GM13977 (cell line): ENCODE measurements around the gene SBSN.

ENCODE experiments used
- DNase-seq: peaks from one replicate; pipeline ENCODE4 v3.0.0; 2012; ENCODE audit warnings: low spot score
- CTCF ChIP-seq: IDR thresholded peaks from 2 replicates; pipeline ENCODE4 v1.5.1; 2012; ENCODE audit warnings: mild to moderate bottlenecking, control low read depth; ENCODE audit not compliant: insufficient read depth; ENCODE audit errors: extremely low read depth, missing control alignments
- in situ Hi-C: fragments of 300-500 bp; cut with MboI; formaldehyde crosslinking; loops from one replicate; pipeline ENCODE4 v1.12.0; 2022; ENCODE audit warnings: low sequenced_read_pairs, low pct_unique_long_range_greater_than_20kb, mixed read lengths, inconsistent platforms; ENCODE audit not compliant: unreplicated experiment

The SBSN gene

DNA sequence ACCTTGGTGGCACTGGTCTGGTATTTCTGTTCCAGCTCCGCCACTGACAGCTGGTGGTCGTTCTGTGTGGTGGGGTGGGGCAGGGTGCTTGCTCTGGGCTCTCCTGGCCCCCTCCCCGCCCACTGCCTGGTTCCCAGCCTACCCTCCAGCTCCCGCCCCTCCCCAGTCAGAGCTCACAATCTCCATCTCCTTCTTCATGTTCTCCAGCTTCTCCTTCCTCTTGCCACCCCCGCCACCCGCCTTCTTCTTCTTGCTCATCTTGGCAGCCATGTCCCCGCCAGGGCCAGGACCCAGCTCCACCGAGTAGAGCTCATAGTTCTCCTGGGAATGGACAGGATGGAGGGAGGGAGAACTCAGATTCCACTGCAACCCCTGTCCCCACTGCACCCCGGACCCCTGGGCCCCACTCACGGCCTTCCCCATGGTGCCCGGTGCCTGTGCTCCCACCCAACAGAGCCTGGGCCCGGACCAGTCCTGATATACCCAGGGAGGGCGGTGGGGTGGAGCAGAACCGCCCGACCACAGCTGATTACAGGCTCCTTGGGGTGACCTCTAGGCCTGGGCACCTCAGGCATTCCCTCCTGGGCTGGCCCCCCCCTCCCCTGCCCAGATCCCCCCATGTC lies 35.2 kb upstream of the SBSN start, which contains the start of gene ATP4A:
TSS of gene ATP4A (minus strand) at position 452 of the 623 bp plus-strand sequence. CDS start at position 423, 29 bp downstream.
- no peak for TF ChIP-seq CTCF
- DNase-seq: no peak
- in situ Hi-C loops: no loop called here

DNA sequence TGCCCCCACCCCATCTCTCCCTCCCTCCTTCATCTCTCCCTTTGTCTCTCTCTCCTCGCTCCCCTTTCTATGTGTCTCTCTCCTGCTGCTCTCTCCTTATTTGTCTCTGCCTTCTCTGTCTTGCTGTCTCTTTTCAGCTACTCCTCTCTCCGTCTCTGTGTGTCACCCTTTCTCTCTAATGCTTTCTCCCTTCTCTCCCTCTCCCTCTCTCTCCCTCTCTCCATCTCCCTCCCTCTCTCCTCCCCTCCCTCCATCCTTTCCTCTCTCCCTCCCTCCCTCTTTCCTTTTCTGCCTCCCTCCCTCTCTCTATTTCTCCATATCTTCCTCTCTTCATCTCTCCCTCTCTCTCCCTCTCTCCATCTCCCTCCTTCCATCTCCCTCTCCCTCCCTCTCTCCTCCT lies 34.7 kb upstream of the SBSN start:
- no peak for TF ChIP-seq CTCF
- no peak for DNase-seq
- in situ Hi-C loops: no loop called here

- DNase-seq: no peak
- TF ChIP-seq CTCF: no peak
- in situ Hi-C loops: no loop called here
Observed at GRCh38 chr19:35562336-35562735, 34.2 kb upstream of the SBSN start.

- in situ Hi-C loops: no loop called here
- no peak for TF ChIP-seq CTCF
- no peak for DNase-seq
Observed at GRCh38 chr19:35561436-35561835, 33.3 kb upstream of the SBSN start.

- DNase-seq: no peak
- in situ Hi-C loops: no loop called here
- TF ChIP-seq CTCF: no peak
Observed at GRCh38 chr19:35560677-35561076, 32.6 kb upstream of the SBSN start.

- no peak for TF ChIP-seq CTCF
- in situ Hi-C loops: no loop called here
Observed at GRCh38 chr19:35560271-35560670, 32.2 kb upstream of the SBSN start.

More at GRCh38 chr19:35560271-35560670, 32.2 kb upstream of the SBSN start:
- no peak for DNase-seq
